B cell (primary cell): ENCODE data around the gene FNDC7. TPM values are rescaled to one million over a fixed set of nuclear protein-coding genes. Genes with fewer than 3 reads are reported as not detected.

Experiments
- ATAC-seq: fragments of 200-7000 bp; cut with Tn5 transposase; one replicate; pipeline ENCODE4 v1.10.0; 2021; ENCODE audit warnings: low read depth, mild to moderate bottlenecking, moderate number of reproducible peaks, moderate library complexity
- CTCF ChIA-PET: fragments of 350-600 bp; sonication (Branson Sonifier 250); formaldehyde crosslinking; loops from one replicate; lab custom pipeline; 2021; ENCODE audit warnings: antibody characterized with exemption, inconsistent platforms; lab: Charles Lee
- POLR2A ChIA-PET: fragments of 350-600 bp; sonication (Branson Sonifier 250); formaldehyde crosslinking; loops from one replicate; lab custom pipeline; 2021; ENCODE audit warnings: antibody characterized with exemption; lab: Charles Lee
- DNase-seq: peaks from one replicate; pipeline ENCODE4 v3.0.0; 2013
- H2AFZ ChIP-seq: 2 replicates; pipeline ENCODE4 v1.6.1; 2012; ENCODE audit warnings: mild to moderate bottlenecking, low read depth, low read length; ENCODE audit not compliant: insufficient read depth, poor library complexity, severe bottlenecking
- H3K27ac ChIP-seq, 2 donors: 1 replicate in 1 of 2; 2 replicates in 1 of 2; pipeline ENCODE4 v1.5.1; 2012 to 2013; ENCODE audit warnings: low read length in 2 of 2, mild to moderate bottlenecking in 2 of 2, moderate library complexity in 1 of 2
- H3K27me3 ChIP-seq, 4 experiments: fragments of 200-600 bp in 1 of 4; sonication (generic) in 1 of 4; replicated peaks in 1 of 4; 1 replicate in 2 of 4; 2 replicates in 2 of 4; pipeline versions ENCODE4 v1.6.1 to v1.7.0; 2013 to 2016; ENCODE audit warnings: low read length in 3 of 4, mild to moderate bottlenecking in 2 of 4, mixed read lengths in 1 of 4, moderate library complexity in 1 of 4; ENCODE audit not compliant: insufficient read depth in 4 of 4, control insufficient read depth in 3 of 4; ENCODE audit errors: control extremely low read depth in 1 of 4
- H3K36me3 ChIP-seq, 2 experiments: replicated peaks in 1 of 2; 1 replicate in 1 of 2; 2 replicates in 1 of 2; pipeline versions ENCODE4 v1.6.1 to v1.7.1; 2013; ENCODE audit warnings: low read length in 1 of 2; ENCODE audit not compliant: insufficient read depth in 2 of 2, control insufficient read depth in 1 of 2; ENCODE audit errors: control extremely low read depth in 1 of 2, extremely low read depth in 1 of 2
- H3K4me1 ChIP-seq, 2 donors: fragments of 200-600 bp in 1 of 2; sonication (generic) in 1 of 2; 1 replicate in 1 of 2; 2 replicates in 1 of 2; pipeline versions ENCODE4 v1.5.1 to v1.6.1; 2013 to 2017; ENCODE audit warnings: low read length in 2 of 2; ENCODE audit not compliant: control insufficient read depth in 2 of 2, insufficient read depth in 2 of 2
- H3K4me2 ChIP-seq: replicated peaks from 2 replicates; pipeline ENCODE3; 2012; ENCODE audit warnings: mild to moderate bottlenecking, low read depth, low read length; ENCODE audit not compliant: poor library complexity, severe bottlenecking
- H3K4me3 ChIP-seq, 5 experiments: fragments of 200-600 bp in 1 of 5; sonication (generic) in 1 of 5; 1 replicate in 3 of 5; 2 replicates in 2 of 5; pipeline versions ENCODE4 v1.5.1 to v1.7.0; 2011 to 2016; ENCODE audit warnings: low read length in 4 of 5, mild to moderate bottlenecking in 4 of 5, low read depth in 2 of 5, control low read depth in 1 of 5, moderate library complexity in 1 of 5; ENCODE audit not compliant: insufficient read depth in 1 of 5; ENCODE audit errors: control extremely low read depth in 1 of 5, extremely low read depth in 1 of 5
- H3K79me2 ChIP-seq: fragments of 200-600 bp; sonication (generic); one replicate; pipeline ENCODE4 v1.6.0; 2016; ENCODE audit warnings: low read length; ENCODE audit not compliant: control insufficient read depth, insufficient read depth
- H3K9ac ChIP-seq: fragments of 200-600 bp; sonication (generic); 2 replicates; pipeline ENCODE4 v1.6.1; 2017; ENCODE audit warnings: mild to moderate bottlenecking, low read length, moderate library complexity
- H3K9me3 ChIP-seq, 3 donors: one replicate each; pipeline versions ENCODE4 v1.6.1 to v1.7.1; 2013; ENCODE audit warnings: low read length in 2 of 3; ENCODE audit not compliant: control insufficient read depth in 2 of 3, insufficient read depth in 1 of 3; ENCODE audit errors: control extremely low read depth in 1 of 3
- H4K20me1 ChIP-seq: 2 replicates; pipeline ENCODE4 v1.6.0; 2012; ENCODE audit warnings: mild to moderate bottlenecking, low read length; ENCODE audit not compliant: insufficient read depth, control insufficient read depth, poor library complexity, severe bottlenecking
- H3K27ac Mint-ChIP-seq: one replicate; pipeline ENCODE4 v1.8.0; 2021; ENCODE audit warnings: mixed read lengths
- H3K27me3 Mint-ChIP-seq: one replicate; pipeline ENCODE4 v1.8.0; 2021; ENCODE audit warnings: mixed read lengths
- H3K4me1 Mint-ChIP-seq: one replicate; pipeline ENCODE4 v1.8.0; 2021; ENCODE audit warnings: mixed read lengths
- H3K4me3 Mint-ChIP-seq: one replicate; pipeline ENCODE4 v1.8.0; 2021; ENCODE audit warnings: mixed read lengths
- H3K9me3 Mint-ChIP-seq: one replicate; pipeline ENCODE4 v1.8.0; 2022; ENCODE audit warnings: mixed read lengths; ENCODE audit not compliant: insufficient read depth
- EZH2 ChIP-seq: IDR thresholded peaks from 2 replicates; pipeline ENCODE4 v1.6.1; 2012; ENCODE audit warnings: borderline replicate concordance, low read depth, mild to moderate bottlenecking, moderate library complexity, low read length; ENCODE audit not compliant: insufficient read depth, poor library complexity, severe bottlenecking
- WGBS: methylation state at CpG from one replicate; pipeline ENCODE4 v1.1.5; 2013; ENCODE audit warnings: missing lambda C conversion rate; ENCODE audit not compliant: insufficient coverage; 5-methylcytosine and 5-hydroxymethylcytosine counted together
- intact Hi-C: fragments of 100-400 bp; cut with micrococcal nuclease; formaldehyde crosslinking; loops from one replicate; pipeline ENCODE4 v1.10.0; 2022
- polyA plus RNA-seq: library from polyadenylated mRNA; depleted of rRNA; stranded (reverse); fragments of >200 nt; gene quantifications from 2 replicates; pipeline ENCODE4 v1.2.3, GENCODE V29; 2012
- total RNA-seq, 2 donors: library from RNA; stranded (reverse); fragments of 120-200 nt in 1 of 2; gene quantifications; 1 replicate in 1 of 2; 2 replicates in 1 of 2; pipeline versions ENCODE4 v1.2.3 to v1.2.4, GENCODE V29; 2013 to 2022
- TF ChIP-seq, protein P1 (sequence below): fragments of 200-600 bp; IDR thresholded peaks from one replicate; pipeline ENCODE4 v1.8.0; 2022; ENCODE audit warnings: antibody characterized with exemption, mild to moderate bottlenecking

Gene FNDC7
- total and polyA plus RNA-seq, 2 donors (not counting 1 experiment from before 2014, with no cell fraction given), result 0.17 TPM; not detected in 1

DNA sequence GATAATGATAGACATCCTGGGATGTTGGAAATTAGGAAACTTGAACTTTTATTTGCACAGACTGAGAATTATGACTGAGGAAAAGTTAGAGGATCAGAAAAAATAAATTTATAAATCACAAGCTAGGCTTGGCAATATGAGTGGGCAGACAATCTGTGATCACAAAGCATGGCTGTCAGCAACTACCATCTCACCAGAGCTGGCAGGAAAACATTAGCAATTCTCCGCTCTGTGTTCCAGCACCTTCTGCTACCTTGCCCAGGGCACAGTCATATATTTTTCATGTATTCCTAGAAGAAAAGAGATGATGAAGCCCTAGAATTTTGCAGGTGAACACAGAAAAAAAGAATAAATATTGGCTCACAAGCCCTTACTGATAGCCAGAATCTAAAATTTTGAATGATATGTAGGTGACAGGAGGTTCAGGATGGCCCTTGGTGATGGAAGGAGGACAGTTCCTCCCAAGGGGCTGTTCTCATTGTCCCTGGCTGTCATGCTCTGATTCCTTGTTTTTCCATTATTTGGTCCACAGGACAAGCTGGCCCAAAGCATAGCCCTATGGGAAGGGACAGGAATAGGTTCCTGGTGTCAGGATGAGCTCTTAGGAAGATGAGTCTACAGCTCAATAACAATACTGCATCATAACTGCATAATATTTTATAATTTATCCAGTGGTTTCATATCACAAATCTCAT, 21.6 kb downstream of the FNDC7 start:
- intact Hi-C loops, result no loop called here
- H3K27ac ChIP-seq, result no peak overlapping the region
- H3K27me3 ChIP-seq, result no peaks in the 10 kb centered on the region
- no peaks in the 10 kb centered on the region for H3K9me3 ChIP-seq
- H3K4me1 Mint-ChIP-seq, result no peaks in the 10 kb centered on the region
- no peak overlapping the region for H3K4me3 ChIP-seq
- no peaks in the 10 kb centered on the region for H3K4me1 ChIP-seq
- no peak for ATAC-seq
- POLR2A ChIA-PET, result interaction anchor here (0.7 kb wide), 1 partner anchor 1492 kb away, joined by 4 read pairs; no protein-coding TSS in a partner anchor
- H3K36me3 ChIP-seq, result no peaks in the 10 kb centered on the region
- no peak overlapping the region for H3K9ac ChIP-seq
- DNase-seq, result no peak
- no peaks in the 10 kb centered on the region for H3K79me2 ChIP-seq
- TF ChIP-seq, protein P1, sequence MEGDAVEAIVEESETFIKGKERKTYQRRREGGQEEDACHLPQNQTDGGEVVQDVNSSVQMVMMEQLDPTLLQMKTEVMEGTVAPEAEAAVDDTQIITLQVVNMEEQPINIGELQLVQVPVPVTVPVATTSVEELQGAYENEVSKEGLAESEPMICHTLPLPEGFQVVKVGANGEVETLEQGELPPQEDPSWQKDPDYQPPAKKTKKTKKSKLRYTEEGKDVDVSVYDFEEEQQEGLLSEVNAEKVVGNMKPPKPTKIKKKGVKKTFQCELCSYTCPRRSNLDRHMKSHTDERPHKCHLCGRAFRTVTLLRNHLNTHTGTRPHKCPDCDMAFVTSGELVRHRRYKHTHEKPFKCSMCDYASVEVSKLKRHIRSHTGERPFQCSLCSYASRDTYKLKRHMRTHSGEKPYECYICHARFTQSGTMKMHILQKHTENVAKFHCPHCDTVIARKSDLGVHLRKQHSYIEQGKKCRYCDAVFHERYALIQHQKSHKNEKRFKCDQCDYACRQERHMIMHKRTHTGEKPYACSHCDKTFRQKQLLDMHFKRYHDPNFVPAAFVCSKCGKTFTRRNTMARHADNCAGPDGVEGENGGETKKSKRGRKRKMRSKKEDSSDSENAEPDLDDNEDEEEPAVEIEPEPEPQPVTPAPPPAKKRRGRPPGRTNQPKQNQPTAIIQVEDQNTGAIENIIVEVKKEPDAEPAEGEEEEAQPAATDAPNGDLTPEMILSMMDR, result no peak
- TF ChIP-seq EZH2, result no peak
- no peak overlapping the region for H3K4me3 Mint-ChIP-seq
- no peak overlapping the region for H2AFZ ChIP-seq
- CTCF ChIA-PET, result interaction anchor here (0.9 kb wide), 1 partner anchor 9 kb away, joined by 3 read pairs; no protein-coding TSS in a partner anchor
- H3K9me3 Mint-ChIP-seq, result no peaks in the 10 kb centered on the region
- no CpG with 5 or more reads among the region's 1 CpG for WGBS
- H4K20me1 ChIP-seq, result no peaks in the 10 kb centered on the region
- H3K27me3 Mint-ChIP-seq, result peaks cover 22% of the 10 kb centered on the region
- no peak overlapping the region for H3K27ac Mint-ChIP-seq
- no peak overlapping the region for H3K4me2 ChIP-seq

DNA sequence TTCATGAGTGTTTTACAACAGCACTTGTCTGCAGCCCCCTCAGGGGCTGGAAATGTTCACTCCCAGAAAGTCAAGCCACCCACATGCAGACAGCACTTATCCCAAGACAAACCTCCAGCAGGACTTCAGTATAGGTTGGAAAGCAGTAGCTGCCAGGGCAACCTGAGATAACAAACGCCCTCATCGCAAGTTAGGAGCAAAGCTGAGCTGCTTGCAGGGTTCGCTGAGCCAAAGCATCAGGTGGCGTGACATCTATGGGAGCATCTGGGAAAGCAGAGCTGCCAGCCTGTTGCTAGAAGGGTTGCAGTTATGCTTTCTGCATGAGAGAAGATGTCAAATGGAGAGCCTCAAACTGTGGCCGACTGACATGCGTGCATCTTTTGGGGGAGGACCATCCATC, 29.5 kb downstream of the FNDC7 start:
- Mint-ChIP-seq H3K27me3 (peaks cover 5% of the 10 kb centered on the region), H3K4me1 (peaks cover 11% of the 10 kb centered on the region), H3K9me3 (no peaks in the 10 kb centered on the region), H3K27ac (no peak overlapping the region), H3K4me3 (no peak overlapping the region)
- Histone ChIP-seq H3K27ac (no peak overlapping the region), H3K79me2 (peaks cover 6% of the 10 kb centered on the region), H3K36me3 (no peaks in the 10 kb centered on the region), H3K4me3 (no peak overlapping the region), H2AFZ (no peak overlapping the region), H3K4me2 (no peak overlapping the region), H3K9ac (no peak overlapping the region), H3K9me3 (no peaks in the 10 kb centered on the region), H3K4me1 (peaks cover 1 to 4% of the 10 kb centered on the region in 2 donors), H3K27me3 (no peaks in the 10 kb centered on the region), H4K20me1 (no peaks in the 10 kb centered on the region)
- no peak for ATAC-seq
- ChIA-PET POLR2A (no interaction called here), CTCF (no interaction called here)
- TF ChIP-seq, protein P1, result no peak
- TF ChIP-seq EZH2, result no peak
- no peak for DNase-seq
- intact Hi-C loops, result no loop called here
- 95% methylated on average over 4 of the region's 6 CpGs for WGBS
